AG10803 (cell line): ENCODE results near the gene KATNAL1.

ENCODE experiments used
- DNase-seq: peaks from one replicate; pipeline ENCODE4 v3.0.0; 2010; ENCODE audit warnings: low read depth
- H3K4me3 ChIP-seq: 2 replicates; pipeline ENCODE4 v1.5.1; 2011; ENCODE audit warnings: mild to moderate bottlenecking, low read length, control low read depth
- CTCF ChIP-seq: conservative IDR thresholded peaks from 2 replicates; pipeline ENCODE4 v1.5.1; 2011; ENCODE audit warnings: mild to moderate bottlenecking, low read length, control low read depth, inconsistent platforms

Gene KATNAL1

GRCh38 chr13:30156826-30157615 is 150.3 kb downstream of the KATNAL1 start:
- no peak for TF ChIP-seq CTCF
- DNase-seq, result no peak
- no peak overlapping the region for H3K4me3 ChIP-seq

GRCh38 chr13:30156270-30156669 is 151.1 kb downstream of the KATNAL1 start:
- TF ChIP-seq CTCF, result no peak
- no peak for DNase-seq
- H3K4me3 ChIP-seq, result no peak overlapping the region

GRCh38 chr13:30154931-30155330 is 152.4 kb downstream of the KATNAL1 start:
- TF ChIP-seq CTCF, result no peak
- H3K4me3 ChIP-seq, result no peak overlapping the region
- no peak for DNase-seq

GRCh38 chr13:30154531-30154930 is 152.8 kb downstream of the KATNAL1 start:
- no peak overlapping the region for H3K4me3 ChIP-seq
- no peak for TF ChIP-seq CTCF

GRCh38 chr13:30153545-30154426 is 153.6 kb downstream of the KATNAL1 start:
- no peak overlapping the region for H3K4me3 ChIP-seq
- no peak for TF ChIP-seq CTCF
- DNase-seq, result no peak

More at GRCh38 chr13:30154531-30154930, 152.8 kb downstream of the KATNAL1 start:
- DNase-seq, result no peak
